BE2C (cell line): Measurements from ENCODE around the gene GPI.

Experiments
- DNase-seq: peaks from one replicate; pipeline ENCODE4 v3.0.0-alpha.2; 2020
- H3K27me3 ChIP-seq: fragments of 250-450 bp; sonication (Bioruptor Pico); 2 replicates; pipeline ENCODE4 v1.5.1; 2020; ENCODE audit warnings: mild to moderate bottlenecking
- H3K36me3 ChIP-seq: fragments of 250-450 bp; sonication (Bioruptor Pico); 2 replicates; pipeline ENCODE4 v1.5.1; 2020; ENCODE audit warnings: mild to moderate bottlenecking
- H3K4me1 ChIP-seq: fragments of 250-450 bp; sonication (Bioruptor Pico); 2 replicates; pipeline ENCODE4 v1.5.1; 2020
- H3K4me3 ChIP-seq: 2 replicates; pipeline ENCODE4 v1.5.1; 2011; ENCODE audit warnings: low read depth, low read length
- H3K9me3 ChIP-seq: fragments of 250-450 bp; sonication (Bioruptor Pico); 2 replicates; pipeline ENCODE4 v1.5.1; 2020
- CTCF ChIP-seq: IDR thresholded peaks from 2 replicates; pipeline ENCODE4 v1.5.1; 2012; ENCODE audit warnings: mild to moderate bottlenecking, low read depth, low read length

GPI gene

GRCh38 chr19:34436716-34437115 is 71.7 kb downstream of the GPI start:
- DNase-seq = no peak
- no peaks in the 10 kb centered on the region; the same call in 1 of the 2 replicates for H3K4me1 ChIP-seq
- H3K27me3 ChIP-seq = no peaks in the 10 kb centered on the region
- H3K36me3 ChIP-seq = peaks cover 99% of the 10 kb centered on the region
- H3K9me3 ChIP-seq = no peaks in the 10 kb centered on the region
- no peak overlapping the region for H3K4me3 ChIP-seq
- TF ChIP-seq CTCF = no peak

- peaks cover 90% of the 10 kb centered on the region for H3K36me3 ChIP-seq
Observed at GRCh38 chr19:34448191-34448590, 83.2 kb downstream of the GPI start.

More at GRCh38 chr19:34448191-34448590, 83.2 kb downstream of the GPI start:
- H3K9me3 ChIP-seq = no peaks in the 10 kb centered on the region
- H3K4me3 ChIP-seq = no peak overlapping the region
- no peak for TF ChIP-seq CTCF
- no peaks in the 10 kb centered on the region for H3K4me1 ChIP-seq
- DNase-seq = no peak
- H3K27me3 ChIP-seq = no peaks in the 10 kb centered on the region
